ENCODE results near the gene GPT2.
A peak's percentile ranks its signal among the peaks of the same experiment; 100 is the strongest.

GPT2 gene

DNA sequence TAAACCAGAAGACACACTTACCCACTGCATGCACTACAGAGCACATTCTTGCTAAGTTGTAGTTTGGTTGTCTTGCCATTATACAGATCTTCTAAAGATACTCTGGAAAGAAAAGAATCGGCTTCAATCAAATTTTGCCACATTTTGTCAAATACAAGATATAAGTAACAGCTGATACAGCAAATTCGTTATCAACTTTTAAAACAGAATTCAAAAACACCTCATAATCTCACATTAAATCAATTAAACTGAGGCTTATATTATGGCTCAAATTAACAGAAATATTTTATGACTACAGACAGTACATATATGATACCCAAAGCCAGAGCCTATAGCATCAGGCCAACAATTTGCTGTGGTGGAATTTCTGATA, 83.9 kb downstream of the GPT2 start:
- DNase-seq (ENCODE audit: low spot score) = no peak

DNA sequence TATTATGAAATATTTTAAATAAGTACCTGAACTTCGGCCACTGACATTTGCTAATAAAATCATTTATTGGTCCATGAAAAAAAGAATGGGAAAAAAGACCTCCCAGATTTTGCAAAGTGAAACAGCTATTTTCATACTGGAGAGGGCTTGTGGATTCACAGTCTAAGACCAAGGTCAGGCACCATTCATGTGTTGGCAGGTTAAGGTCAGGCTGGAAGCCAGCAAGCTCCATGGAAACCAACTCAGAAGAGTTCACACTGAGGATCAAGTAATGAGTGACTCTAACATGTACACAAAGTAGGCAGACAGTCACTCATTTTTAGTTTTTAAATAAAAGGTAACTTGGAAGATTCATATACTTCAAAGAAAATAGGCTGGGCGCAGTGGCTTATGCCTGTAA, 85.9 kb downstream of the GPT2 start:
- DNase-seq (ENCODE audit: low spot score) = no peak

DNA sequence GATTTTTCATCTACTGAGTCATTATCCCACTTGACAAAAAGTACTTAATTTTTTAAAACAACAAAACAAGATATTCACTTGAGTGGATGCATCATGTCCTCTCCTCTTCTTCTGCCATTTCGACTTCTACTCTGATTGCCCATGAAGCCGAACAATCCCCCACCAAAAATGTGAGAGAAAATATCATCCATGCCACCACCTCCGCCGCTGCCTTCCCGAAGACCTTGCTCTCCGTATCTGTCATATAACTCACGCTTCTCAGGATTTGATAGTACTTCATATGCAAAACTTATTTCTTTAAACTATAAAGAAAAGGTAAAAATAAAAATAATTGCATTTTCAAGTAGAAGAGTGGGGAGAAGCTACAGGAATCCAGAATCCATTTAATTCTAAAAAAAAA, 87.1 kb downstream of the GPT2 start:
- DNase-seq (ENCODE audit: low spot score) = no peak

DNA sequence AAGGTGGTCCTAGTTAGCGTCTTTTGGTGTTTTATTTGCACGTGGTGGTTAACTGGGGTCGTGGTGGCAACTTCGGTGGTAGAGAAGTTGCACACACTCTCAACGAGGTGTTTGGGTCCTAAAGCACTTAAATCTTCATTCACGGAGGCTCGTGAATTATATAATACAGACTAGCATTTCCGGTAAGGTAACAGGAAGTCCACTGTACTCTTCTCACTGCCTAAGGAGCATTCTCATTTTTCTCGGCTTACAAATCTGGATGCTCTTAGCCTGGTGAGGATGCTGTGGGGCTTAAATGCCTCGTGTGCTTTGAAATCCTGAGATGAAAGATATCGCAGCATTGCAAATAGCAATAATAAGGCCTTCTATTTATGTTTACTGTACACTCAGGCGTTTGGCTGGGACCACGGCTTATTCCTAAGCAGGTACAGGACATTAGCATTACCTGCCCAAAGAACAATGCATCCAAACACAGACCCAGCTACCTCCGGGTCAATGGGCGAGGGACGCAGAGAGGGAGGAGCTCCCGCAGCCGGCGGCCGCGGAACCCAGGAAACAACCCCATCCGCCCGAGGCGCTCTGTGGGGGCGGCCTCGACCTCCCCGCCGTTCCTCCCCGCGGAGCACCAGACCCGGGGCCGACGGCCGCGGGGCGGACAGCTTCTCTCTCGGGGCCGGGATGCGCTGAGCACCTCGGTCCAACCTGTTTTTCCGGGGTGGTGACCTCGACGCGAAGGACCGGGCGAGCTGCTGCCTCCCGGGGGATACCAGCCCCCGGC, 88.5 kb downstream of the GPT2 start:
- DNase-seq (ENCODE audit: low spot score) = peak; percentile 14

DNA sequence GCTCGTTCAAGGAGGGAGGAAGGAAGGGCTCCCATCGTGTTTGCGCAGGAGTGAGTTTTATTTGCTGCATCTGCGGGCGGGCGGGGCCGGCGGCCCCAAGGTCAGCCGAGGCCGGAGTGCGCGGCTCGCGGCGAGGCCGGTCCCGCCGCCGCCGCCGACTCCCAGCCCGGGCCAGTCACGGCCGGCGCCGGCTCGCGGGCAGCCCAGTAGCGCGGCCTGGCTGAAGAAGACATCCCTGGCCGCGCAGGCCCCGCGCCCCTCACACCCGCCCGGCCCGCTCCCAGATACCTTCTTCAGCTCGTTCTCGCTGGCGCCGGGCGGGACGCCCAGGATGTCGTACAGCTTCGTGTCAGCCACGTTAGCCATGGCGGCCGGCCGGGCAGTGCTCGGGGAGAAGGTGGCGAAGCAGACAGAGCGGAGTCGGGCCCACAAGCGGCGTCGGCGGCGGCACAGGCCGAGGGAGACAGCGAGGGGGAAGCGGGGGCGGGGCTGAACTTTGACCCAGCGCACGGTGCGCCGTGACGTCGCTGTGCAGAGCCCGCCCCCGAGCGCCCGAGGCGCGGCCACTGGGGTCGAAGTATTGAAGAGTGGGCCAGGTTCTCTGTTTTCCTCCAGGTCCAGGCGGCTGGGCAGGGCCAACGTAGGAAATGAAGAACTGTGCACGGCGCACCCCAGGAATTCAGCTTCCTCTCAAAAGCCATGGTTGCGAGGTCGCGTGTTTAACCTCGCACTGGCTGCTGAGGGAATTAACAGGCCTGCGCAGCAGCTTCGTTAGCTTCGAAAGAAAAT, 89.2 kb downstream of the GPT2 start, which contains the start of gene DNAJA2:
Gene DNAJA2 (minus strand): TSS at position 468 of the 789 bp plus-strand sequence. CDS start 102 bp downstream, at position 366.
- DNase-seq (ENCODE audit: low spot score) = peak; percentile 88

DNA sequence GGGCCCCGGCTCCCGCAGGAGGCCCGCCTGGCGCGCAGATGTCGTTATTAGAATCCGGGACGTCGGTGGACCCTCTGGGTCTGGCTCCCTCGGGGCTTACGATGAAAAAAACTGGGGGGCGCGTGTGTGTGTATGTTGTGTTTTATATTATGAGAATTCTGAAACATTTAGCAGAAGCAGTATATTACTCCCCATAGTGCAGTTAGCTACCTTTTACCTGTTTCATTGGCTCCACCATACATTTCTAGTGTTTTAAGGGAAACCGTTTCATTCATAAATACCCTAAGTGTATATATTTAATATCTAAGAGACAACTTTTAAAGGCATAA, 89.8 kb downstream of the GPT2 start:
- peak; percentile 10 for DNase-seq (ENCODE audit: low spot score)

DNA sequence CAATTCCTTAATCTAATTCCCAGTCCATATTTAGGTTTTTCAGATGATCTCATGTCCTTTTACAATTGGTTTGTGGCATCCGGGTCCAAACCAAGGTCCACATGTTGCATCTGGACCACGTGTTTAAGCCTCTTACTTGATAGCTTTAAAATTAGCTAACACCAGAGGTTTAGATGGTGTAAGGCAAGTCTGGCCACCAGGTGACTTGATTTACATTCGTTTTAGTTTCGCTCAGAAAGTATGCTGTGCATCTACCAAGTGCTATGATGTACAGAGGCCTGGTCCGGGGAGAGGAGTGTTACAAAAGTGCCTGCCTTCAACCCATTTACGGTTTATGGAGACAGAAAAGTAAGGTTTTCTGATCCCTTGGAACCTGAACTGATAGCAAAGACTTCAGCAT, 90.2 kb downstream of the GPT2 start:
- peak; percentile 14 for DNase-seq (ENCODE audit: low spot score)

DNA sequence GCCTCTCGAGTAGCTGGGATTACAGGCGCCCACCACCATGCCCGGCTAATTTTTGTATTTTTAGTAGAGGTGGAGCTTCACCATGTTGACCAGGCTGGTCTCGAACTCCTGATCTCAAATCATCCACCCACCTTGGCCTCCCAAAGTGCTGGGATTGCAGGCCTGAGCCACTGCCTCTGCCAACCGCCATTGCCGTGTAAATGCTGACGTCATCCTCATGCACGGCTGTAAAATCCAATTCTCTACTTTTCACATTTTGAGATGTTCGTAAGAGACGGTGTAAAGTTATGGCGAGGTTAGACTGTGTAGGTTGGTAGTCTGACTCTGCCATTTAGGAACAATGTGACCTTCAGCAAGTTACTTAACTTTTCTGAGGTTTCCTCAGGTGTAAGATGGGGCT, 91.0 kb downstream of the GPT2 start:
- DNase-seq (ENCODE audit: low spot score) = no peak

DNA sequence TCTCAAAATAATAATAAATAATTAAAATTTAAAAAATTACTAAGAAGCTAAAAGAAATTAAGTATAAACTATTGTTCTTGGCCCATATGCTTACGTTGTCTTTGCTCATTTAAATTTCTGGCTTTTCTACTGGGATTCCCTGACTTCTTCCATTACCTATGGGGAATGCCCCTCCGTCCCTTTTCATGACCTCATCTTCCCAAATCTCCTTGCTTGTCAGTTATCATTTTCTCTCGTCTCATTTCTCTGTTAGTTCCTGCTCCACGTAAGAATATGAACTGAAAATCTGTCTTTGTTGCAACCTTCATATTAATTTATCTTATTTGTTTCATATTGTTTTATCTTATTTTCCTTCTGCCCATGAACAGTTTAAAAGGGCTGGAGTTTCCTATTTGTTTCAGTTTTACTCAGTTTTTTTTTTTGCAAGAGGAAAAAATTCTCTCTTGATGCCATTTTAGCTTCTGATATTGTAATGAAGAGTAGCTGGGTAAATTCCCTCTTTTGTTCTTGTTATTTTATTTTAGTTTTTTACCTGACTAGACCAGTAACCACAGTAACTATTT, 91.8 kb downstream of the GPT2 start:
- no peak for DNase-seq (ENCODE audit: low spot score)

DNA sequence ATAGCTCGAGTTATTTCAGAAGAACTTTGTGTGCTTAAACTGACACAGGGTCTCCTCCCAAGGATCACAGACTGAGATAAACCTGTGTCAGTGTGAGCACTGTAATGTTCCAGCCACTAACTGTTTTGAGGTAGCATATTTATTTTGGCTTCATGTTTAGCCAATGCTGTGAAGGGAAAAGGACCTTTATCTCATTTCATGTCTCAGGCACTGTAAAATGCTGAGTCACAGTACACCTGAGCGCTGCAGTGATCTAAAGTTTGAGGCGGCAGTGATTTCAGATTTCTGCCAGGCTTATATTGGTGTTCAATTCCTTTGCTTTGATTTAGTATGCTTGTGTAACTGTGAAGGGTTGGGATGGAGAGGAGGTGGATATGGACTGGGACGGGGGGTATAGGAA, 92.4 kb downstream of the GPT2 start:
- DNase-seq (ENCODE audit: low spot score) = no peak

All from hematopoietic multipotent progenitor cell treated with erythropoietin and hydrocortisone succinate and interleukin-3 and kit ligand, for 15 days (in vitro differentiated cells).